ENCODE data around the gene ARHGAP40.

DNA sequence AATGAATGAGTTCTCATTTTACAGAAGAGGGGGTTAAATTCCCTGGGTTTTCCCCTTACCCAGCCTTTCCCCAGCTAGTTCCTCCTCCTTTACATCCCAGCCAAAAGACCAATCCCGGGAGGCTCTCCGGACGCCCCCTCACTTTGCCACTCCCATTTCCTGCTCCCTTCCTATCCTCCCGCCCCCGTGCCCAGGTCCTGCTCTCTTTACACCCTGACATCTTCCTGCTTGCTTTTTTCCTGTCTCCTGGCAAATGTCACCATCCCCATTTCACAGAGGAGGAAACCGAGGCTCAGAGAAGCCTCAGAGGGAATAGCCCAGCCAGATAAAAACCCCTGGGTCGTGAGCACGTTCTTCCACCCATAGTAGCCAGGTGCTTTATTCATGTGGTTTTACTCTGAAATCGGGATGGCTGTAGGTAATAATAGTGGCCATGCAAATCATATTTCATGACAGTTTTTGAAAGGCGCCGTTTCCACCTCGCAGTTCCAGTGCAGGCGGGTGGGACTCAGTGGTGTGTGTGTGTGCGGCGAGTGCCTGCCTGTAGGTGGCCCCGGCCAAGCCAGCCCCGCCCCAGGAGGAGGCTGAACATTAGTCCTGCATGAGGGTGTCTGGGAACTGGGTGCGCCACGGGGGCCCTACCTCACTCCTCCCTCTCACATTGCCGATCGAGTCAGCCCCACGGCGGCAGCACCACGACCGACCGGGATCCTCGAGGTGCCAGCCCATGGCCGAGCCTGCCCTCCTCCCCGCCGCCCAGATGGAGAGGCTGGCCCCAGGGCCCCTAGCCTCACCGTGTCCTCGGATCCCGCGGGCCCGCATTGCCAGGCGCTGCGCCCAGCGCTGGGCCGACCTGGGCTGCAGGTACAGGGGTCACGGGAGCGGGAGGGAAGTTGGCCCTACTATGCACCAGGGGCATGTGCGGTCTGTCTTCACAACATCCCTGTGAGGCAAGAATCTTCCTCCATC lies at the start of gene ARHGAP40:
- no peak for TF ChIP-seq SRSF9 (IDR thresholded peaks at IDR 0.05; ENCODE audit: borderline replicate concordance, low read depth, low read length)
- TF ChIP-seq, protein P1, sequence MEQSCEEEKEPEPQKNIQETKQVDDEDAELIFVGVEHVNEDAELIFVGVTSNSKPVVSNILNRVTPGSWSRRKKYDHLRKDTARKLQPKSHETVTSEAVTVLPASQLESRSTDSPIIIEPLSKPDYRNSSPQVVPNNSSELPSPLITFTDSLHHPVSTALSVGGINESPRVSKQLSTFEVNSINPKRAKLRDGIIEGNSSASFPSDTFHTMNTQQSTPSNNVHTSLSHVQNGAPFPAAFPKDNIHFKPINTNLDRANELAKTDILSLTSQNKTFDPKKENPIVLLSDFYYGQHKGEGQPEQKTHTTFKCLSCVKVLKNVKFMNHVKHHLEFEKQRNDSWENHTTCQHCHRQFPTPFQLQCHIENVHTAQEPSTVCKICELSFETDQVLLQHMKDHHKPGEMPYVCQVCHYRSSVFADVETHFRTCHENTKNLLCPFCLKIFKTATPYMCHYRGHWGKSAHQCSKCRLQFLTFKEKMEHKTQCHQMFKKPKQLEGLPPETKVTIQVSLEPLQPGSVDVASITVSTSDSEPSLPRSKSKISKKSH (CRISPR knock-in tag; IDR thresholded peaks at IDR 0.05) = no peak
- TF ChIP-seq, protein P2, sequence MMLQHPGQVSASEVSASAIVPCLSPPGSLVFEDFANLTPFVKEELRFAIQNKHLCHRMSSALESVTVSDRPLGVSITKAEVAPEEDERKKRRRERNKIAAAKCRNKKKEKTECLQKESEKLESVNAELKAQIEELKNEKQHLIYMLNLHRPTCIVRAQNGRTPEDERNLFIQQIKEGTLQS (IDR thresholded peaks at IDR 0.05) = no peak
- TF ChIP-seq, protein P2 (CRISPR knock-in tag; conservative IDR thresholded peaks at IDR 0.05) = no peak
- TF ChIP-seq BMI1 (IDR thresholded peaks at IDR 0.05; ENCODE audit: low read length) = no peak
- TF ChIP-seq, protein P3, sequence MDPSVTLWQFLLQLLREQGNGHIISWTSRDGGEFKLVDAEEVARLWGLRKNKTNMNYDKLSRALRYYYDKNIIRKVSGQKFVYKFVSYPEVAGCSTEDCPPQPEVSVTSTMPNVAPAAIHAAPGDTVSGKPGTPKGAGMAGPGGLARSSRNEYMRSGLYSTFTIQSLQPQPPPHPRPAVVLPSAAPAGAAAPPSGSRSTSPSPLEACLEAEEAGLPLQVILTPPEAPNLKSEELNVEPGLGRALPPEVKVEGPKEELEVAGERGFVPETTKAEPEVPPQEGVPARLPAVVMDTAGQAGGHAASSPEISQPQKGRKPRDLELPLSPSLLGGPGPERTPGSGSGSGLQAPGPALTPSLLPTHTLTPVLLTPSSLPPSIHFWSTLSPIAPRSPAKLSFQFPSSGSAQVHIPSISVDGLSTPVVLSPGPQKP (CRISPR knock-in tag; IDR thresholded peaks at IDR 0.05) = no peak
- TF ChIP-seq ZFP36 (IDR thresholded peaks at IDR 0.05; ENCODE audit: low read depth, low read length, partially characterized antibody) = no peak
- no peak for TF ChIP-seq CBX8 (IDR thresholded peaks at IDR 0.05; ENCODE audit: borderline replicate concordance, extremely low read depth, low read depth, low read length, poor library complexity, severe bottlenecking)
- TF ChIP-seq DPF2 (IDR thresholded peaks at IDR 0.05) = no peak
- TF ChIP-seq, protein P4, sequence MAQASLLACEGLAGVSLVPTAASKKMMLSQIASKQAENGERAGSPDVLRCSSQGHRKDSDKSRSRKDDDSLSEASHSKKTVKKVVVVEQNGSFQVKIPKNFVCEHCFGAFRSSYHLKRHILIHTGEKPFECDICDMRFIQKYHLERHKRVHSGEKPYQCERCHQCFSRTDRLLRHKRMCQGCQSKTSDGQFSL (CRISPR knock-in tag; IDR thresholded peaks at IDR 0.05) = no peak
- TF ChIP-seq, protein P4 (tag; IDR thresholded peaks at IDR 0.05) = no peak
- TF ChIP-seq ATF7 (IDR thresholded peaks at IDR 0.05) = no peak
- TF ChIP-seq, protein P5, sequence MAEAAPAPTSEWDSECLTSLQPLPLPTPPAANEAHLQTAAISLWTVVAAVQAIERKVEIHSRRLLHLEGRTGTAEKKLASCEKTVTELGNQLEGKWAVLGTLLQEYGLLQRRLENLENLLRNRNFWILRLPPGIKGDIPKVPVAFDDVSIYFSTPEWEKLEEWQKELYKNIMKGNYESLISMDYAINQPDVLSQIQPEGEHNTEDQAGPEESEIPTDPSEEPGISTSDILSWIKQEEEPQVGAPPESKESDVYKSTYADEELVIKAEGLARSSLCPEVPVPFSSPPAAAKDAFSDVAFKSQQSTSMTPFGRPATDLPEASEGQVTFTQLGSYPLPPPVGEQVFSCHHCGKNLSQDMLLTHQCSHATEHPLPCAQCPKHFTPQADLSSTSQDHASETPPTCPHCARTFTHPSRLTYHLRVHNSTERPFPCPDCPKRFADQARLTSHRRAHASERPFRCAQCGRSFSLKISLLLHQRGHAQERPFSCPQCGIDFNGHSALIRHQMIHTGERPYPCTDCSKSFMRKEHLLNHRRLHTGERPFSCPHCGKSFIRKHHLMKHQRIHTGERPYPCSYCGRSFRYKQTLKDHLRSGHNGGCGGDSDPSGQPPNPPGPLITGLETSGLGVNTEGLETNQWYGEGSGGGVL (CRISPR knock-in tag; IDR thresholded peaks at IDR 0.05) = no peak

Measured in K562 (cell line).